ENCODE measurements around the gene WASHC4. TPM values are rescaled to one million over a fixed set of nuclear protein-coding genes. Genes with fewer than 3 reads are reported as not detected.

WASHC4 gene
- total RNA-seq, result 10 to 100 TPM; 27.2 to 40.9 TPM

- H3K9ac ChIP-seq (ENCODE audit: low read depth in 2 of 2, low read length in 2 of 2), result peak within 1 kb of the TSS; percentile 89 to 93
- intact Hi-C loops (cut with DNase I), result no loop called here
Measured at GRCh38 chr12:105107494-105108371, at the start of gene WASHC4. WASHC4 (plus strand) TSS chr12:105107731; CDS start chr12:105107801, 70 bp downstream.

DNA sequence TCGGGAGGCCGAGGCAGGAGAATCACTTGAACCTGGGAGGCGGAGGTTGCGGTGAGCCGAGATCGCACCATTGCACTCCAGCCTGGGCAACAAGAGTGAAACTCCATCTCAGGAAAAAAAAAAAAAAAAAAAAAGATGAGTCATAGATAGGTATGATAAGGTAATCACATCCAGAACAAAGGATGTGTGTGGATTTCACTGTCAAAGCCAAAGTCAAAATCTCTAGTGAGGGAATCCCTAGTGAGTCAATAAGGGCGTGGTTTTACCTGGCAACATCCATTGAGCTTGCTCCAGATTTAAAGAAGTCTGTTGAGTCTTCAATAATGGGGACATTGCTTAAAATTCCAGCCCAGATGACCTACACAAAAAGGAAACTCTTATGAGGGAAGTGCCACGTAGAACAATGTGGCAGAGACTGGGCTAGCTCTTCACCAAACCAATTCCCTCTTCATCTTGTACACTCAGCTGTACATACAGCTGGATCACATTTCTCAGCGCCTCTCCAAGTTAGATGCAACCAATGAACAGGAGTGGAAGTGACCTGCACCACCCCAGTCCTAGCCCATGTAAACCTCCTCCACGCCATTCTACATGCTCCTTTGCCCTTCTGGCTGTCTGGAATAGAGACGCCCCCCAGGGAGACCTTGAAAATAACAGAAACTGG, 46.7 kb upstream of the WASHC4 start:
- Histone ChIP-seq H3K36me3 (no peaks in the 10 kb centered on the region), H3K4me1 (no peaks in the 10 kb centered on the region), H3K9ac (ENCODE audit: low read depth in 2 of 2, low read length in 2 of 2) (no peak overlapping the region), H3K9me3 (no peaks in the 10 kb centered on the region), H3K4me3 (no peak overlapping the region), H3K27ac (no peak overlapping the region), H3K27me3 (no peaks in the 10 kb centered on the region)
- DNase-seq, result no peak
- TF ChIP-seq, protein P1, sequence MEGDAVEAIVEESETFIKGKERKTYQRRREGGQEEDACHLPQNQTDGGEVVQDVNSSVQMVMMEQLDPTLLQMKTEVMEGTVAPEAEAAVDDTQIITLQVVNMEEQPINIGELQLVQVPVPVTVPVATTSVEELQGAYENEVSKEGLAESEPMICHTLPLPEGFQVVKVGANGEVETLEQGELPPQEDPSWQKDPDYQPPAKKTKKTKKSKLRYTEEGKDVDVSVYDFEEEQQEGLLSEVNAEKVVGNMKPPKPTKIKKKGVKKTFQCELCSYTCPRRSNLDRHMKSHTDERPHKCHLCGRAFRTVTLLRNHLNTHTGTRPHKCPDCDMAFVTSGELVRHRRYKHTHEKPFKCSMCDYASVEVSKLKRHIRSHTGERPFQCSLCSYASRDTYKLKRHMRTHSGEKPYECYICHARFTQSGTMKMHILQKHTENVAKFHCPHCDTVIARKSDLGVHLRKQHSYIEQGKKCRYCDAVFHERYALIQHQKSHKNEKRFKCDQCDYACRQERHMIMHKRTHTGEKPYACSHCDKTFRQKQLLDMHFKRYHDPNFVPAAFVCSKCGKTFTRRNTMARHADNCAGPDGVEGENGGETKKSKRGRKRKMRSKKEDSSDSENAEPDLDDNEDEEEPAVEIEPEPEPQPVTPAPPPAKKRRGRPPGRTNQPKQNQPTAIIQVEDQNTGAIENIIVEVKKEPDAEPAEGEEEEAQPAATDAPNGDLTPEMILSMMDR (IDR thresholded peaks at IDR 0.05), result no peak
- intact Hi-C loops (cut with DNase I), result no loop called here

More at GRCh38 chr12:105107494-105108371, at the start of gene WASHC4:
- peaks cover 7% of the 10 kb centered on the region for H3K4me1 ChIP-seq
- TF ChIP-seq, protein P1 (IDR thresholded peaks at IDR 0.05), result no peak
- no peaks in the 10 kb centered on the region for H3K36me3 ChIP-seq
- no peaks in the 10 kb centered on the region for H3K27me3 ChIP-seq
- H3K4me3 ChIP-seq, result peak within 1 kb of the TSS; percentile 92
- peak within 1 kb of the TSS; percentile 100 for H3K27ac ChIP-seq
- no peaks in the 10 kb centered on the region for H3K9me3 ChIP-seq
- peak; percentile 97 for DNase-seq

DNA sequence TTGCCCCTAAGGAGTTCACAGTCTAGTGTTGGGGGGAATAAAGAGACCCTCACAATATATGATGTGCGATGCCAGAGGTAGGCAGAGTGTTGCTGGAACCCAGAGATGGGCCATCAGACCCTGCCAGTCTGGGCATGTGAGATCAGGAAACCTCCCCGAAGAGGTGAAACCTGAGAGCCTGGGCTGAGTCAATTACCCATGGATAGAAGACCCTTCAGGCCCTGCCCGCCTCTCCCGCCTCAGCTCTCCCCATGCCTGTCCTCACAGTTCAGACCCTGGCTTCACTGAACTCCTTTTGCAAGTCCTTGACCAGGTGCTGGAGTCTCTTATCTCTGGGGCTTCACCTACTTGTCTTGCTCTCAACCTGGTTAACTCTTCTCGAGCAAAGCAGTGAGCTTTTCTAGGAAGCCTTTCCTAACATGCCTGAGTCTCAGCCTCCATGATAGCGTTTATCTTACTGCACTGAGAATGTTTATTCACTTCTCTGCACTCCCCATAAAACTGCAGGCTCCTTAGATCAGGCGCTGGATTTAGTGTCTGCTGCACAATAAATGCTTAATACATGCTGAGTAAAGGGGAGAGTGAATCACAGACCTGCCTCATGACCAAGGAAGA, 42.9 kb upstream of the WASHC4 start:
- DNase-seq, result no peak
- TF ChIP-seq, protein P1 (IDR thresholded peaks at IDR 0.05), result no peak
- no peaks in the 10 kb centered on the region for H3K4me1 ChIP-seq
- H3K27me3 ChIP-seq, result no peaks in the 10 kb centered on the region
- no peak overlapping the region for H3K9ac ChIP-seq (ENCODE audit: low read depth in 2 of 2, low read length in 2 of 2)
- no peak overlapping the region for H3K27ac ChIP-seq
- intact Hi-C loops (cut with DNase I), result no loop called here
- no peaks in the 10 kb centered on the region for H3K36me3 ChIP-seq
- H3K9me3 ChIP-seq, result no peaks in the 10 kb centered on the region
- no peak overlapping the region for H3K4me3 ChIP-seq

GRCh38 chr12:105067511-105068031, 40.0 kb upstream of the WASHC4 start:
- H3K4me1 ChIP-seq, result no peaks in the 10 kb centered on the region
- no peaks in the 10 kb centered on the region for H3K9me3 ChIP-seq
- H3K36me3 ChIP-seq, result no peaks in the 10 kb centered on the region
- no peak overlapping the region for H3K4me3 ChIP-seq
- no peak overlapping the region for H3K9ac ChIP-seq (ENCODE audit: low read depth in 2 of 2, low read length in 2 of 2)
- no peaks in the 10 kb centered on the region for H3K27me3 ChIP-seq
- DNase-seq, result no peak
- TF ChIP-seq, protein P1 (IDR thresholded peaks at IDR 0.05), result no peak
- H3K27ac ChIP-seq, result no peak overlapping the region
- intact Hi-C loops (cut with DNase I), result no loop called here

DNA sequence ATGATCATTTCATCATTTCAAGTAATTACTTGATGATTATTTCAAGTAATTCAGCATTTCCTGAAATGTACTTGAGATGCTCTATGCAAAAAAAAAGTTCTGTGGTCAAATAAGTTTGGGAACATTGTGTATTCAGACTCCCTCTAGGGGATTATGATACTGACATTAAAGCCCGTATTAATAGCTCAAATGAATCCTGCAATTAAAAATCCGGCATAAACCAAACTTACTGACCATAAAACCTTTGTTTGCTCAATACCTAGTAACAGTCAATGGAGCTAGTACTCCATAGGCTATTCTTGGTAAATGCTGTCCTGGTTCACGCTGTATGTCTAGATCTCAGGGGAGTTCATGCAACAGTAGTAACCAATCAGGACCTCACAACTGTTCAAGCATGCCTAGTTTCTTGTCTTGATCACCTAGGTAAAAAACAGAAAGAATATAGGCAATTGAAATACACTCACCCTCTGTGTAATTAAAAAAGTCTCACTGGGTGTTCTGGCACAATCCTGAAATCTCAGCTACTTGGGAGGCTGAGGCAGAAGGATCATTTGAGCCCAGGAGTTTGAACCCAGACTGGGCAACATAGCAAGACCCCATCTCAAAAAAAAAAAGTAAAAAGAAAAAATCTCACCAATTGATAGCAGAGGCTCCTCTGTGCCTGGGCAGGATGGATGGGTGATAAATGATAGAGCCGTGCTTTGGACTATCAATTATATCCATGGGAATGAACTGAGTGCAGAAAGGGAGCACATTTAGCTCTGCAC, 37.4 kb upstream of the WASHC4 start:
- intact Hi-C loops (cut with DNase I), result no loop called here
- TF ChIP-seq, protein P1 (IDR thresholded peaks at IDR 0.05), result no peak
- H3K9me3 ChIP-seq, result no peaks in the 10 kb centered on the region

More for the DNA sequence above, 37.4 kb upstream of the WASHC4 start:
- no peak for DNase-seq
- Histone ChIP-seq H3K4me3 (no peak overlapping the region), H3K27ac (no peak overlapping the region), H3K9ac (ENCODE audit: low read depth in 2 of 2, low read length in 2 of 2) (no peak overlapping the region), H3K4me1 (no peaks in the 10 kb centered on the region), H3K27me3 (no peaks in the 10 kb centered on the region), H3K36me3 (no peaks in the 10 kb centered on the region)

Measured in colonic mucosa (tissue), 4 donors.